H1 (cell line): Measurements from ENCODE around the gene ZNF516. TPM values are rescaled to one million over a fixed set of nuclear protein-coding genes. Genes with fewer than 3 reads are reported as not detected.

Source experiments
- TBP ChIP-seq: IDR thresholded peaks from 2 replicates; pipeline ENCODE4 v1.6.1; 2011; ENCODE audit warnings: low read depth, low read length, improper control_type of control experiment
- polyA plus RNA-seq, 7 experiments: library from polyadenylated mRNA; depleted of rRNA in 3 of 7; stranded (reverse) in 5 of 7; unstranded in 2 of 7; fragments of >200 nt in 5 of 7; fragments of 200-250 nt in 2 of 7; gene quantifications; 1 replicate in 5 of 7; 2 replicates in 1 of 7; 4 replicates in 1 of 7; pipeline versions ENCODE4 v1.2.1 to v1.2.3, GENCODE V29; 2011 to 2013; ENCODE audit warnings: missing spikeins in 2 of 7, mixed read lengths in 2 of 7
- total RNA-seq: library from RNA; stranded (reverse); fragmentation: NEBNext Ultra II Directional; extraction: Animal tissue kit (Norgen Biotek cat#: 25700); gene quantifications from 2 replicates; pipeline ENCODE4 v1.2.1, GENCODE V29; 2021
- TF ChIP-seq, protein P1 (sequence below): fragments of 300-600 bp; sonication (generic); IDR thresholded peaks from 2 replicates; pipeline ENCODE4 v1.7.1; 2012; ENCODE audit warnings: low read length, moderate library complexity, mild to moderate bottlenecking, inconsistent platforms; ENCODE audit not compliant: insufficient replicate concordance

ZNF516 gene
- total and polyA plus RNA-seq, 2 of the 8 experiments (the other 6 are each of a cell fraction or from before 2014, with no cell fraction given), result 7.3 to 17.0 TPM

DNA sequence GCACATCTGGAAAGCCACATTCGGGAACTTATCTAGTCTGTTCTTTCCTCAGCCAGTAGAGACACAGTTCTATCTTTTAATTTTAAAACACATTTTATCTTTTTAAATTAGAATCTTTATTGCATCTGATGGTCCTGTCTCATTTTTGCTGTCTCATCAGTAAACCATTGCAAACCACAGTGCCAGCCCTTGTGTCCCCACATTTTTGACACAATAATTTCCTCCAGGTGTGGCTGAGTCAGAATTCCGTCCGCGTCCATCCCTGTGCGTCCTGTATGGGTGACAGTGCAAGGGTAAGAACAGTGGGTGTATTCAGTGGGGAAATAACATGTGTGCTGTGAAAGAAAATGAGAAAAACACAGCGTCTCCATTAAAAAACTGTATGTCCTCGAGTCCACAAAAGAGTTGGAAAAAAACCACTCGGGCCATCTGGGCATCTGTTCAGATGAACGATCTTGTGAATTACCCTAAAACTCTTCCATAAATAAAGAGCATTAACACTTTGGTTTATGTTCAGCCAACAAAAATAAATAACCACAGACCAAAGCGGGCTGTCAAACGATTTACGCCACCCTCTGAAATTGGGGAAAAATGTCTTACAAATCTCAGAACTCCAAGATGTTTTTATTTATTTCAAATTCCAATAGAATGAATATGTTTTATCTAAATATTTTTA lies 137.3 kb downstream of the ZNF516 start (continued):
- TF ChIP-seq, protein P1, sequence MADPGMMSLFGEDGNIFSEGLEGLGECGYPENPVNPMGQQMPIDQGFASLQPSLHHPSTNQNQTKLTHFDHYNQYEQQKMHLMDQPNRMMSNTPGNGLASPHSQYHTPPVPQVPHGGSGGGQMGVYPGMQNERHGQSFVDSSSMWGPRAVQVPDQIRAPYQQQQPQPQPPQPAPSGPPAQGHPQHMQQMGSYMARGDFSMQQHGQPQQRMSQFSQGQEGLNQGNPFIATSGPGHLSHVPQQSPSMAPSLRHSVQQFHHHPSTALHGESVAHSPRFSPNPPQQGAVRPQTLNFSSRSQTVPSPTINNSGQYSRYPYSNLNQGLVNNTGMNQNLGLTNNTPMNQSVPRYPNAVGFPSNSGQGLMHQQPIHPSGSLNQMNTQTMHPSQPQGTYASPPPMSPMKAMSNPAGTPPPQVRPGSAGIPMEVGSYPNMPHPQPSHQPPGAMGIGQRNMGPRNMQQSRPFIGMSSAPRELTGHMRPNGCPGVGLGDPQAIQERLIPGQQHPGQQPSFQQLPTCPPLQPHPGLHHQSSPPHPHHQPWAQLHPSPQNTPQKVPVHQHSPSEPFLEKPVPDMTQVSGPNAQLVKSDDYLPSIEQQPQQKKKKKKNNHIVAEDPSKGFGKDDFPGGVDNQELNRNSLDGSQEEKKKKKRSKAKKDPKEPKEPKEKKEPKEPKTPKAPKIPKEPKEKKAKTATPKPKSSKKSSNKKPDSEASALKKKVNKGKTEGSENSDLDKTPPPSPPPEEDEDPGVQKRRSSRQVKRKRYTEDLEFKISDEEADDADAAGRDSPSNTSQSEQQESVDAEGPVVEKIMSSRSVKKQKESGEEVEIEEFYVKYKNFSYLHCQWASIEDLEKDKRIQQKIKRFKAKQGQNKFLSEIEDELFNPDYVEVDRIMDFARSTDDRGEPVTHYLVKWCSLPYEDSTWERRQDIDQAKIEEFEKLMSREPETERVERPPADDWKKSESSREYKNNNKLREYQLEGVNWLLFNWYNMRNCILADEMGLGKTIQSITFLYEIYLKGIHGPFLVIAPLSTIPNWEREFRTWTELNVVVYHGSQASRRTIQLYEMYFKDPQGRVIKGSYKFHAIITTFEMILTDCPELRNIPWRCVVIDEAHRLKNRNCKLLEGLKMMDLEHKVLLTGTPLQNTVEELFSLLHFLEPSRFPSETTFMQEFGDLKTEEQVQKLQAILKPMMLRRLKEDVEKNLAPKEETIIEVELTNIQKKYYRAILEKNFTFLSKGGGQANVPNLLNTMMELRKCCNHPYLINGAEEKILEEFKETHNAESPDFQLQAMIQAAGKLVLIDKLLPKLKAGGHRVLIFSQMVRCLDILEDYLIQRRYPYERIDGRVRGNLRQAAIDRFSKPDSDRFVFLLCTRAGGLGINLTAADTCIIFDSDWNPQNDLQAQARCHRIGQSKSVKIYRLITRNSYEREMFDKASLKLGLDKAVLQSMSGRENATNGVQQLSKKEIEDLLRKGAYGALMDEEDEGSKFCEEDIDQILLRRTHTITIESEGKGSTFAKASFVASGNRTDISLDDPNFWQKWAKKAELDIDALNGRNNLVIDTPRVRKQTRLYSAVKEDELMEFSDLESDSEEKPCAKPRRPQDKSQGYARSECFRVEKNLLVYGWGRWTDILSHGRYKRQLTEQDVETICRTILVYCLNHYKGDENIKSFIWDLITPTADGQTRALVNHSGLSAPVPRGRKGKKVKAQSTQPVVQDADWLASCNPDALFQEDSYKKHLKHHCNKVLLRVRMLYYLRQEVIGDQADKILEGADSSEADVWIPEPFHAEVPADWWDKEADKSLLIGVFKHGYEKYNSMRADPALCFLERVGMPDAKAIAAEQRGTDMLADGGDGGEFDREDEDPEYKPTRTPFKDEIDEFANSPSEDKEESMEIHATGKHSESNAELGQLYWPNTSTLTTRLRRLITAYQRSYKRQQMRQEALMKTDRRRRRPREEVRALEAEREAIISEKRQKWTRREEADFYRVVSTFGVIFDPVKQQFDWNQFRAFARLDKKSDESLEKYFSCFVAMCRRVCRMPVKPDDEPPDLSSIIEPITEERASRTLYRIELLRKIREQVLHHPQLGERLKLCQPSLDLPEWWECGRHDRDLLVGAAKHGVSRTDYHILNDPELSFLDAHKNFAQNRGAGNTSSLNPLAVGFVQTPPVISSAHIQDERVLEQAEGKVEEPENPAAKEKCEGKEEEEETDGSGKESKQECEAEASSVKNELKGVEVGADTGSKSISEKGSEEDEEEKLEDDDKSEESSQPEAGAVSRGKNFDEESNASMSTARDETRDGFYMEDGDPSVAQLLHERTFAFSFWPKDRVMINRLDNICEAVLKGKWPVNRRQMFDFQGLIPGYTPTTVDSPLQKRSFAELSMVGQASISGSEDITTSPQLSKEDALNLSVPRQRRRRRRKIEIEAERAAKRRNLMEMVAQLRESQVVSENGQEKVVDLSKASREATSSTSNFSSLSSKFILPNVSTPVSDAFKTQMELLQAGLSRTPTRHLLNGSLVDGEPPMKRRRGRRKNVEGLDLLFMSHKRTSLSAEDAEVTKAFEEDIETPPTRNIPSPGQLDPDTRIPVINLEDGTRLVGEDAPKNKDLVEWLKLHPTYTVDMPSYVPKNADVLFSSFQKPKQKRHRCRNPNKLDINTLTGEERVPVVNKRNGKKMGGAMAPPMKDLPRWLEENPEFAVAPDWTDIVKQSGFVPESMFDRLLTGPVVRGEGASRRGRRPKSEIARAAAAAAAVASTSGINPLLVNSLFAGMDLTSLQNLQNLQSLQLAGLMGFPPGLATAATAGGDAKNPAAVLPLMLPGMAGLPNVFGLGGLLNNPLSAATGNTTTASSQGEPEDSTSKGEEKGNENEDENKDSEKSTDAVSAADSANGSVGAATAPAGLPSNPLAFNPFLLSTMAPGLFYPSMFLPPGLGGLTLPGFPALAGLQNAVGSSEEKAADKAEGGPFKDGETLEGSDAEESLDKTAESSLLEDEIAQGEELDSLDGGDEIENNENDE, result no peak
- TF ChIP-seq TBP, result no peak
- TF ChIP-seq, all 59 proteins: peak for 0
